DOHH2 (cell line): ENCODE results near the gene SERINC1.

Experiments used
- EZH2phosphoT487 ChIP-seq: fragments of 200-600 bp; sonication (generic); IDR thresholded peaks from 2 replicates; pipeline ENCODE4 v1.6.1; 2017; ENCODE audit warnings: borderline replicate concordance, mild to moderate bottlenecking, antibody characterized with exemption, low read length, moderate library complexity, mixed read lengths
- TF ChIP-seq, protein P1 (sequence below): fragments of 200-600 bp; sonication (generic); IDR thresholded peaks from one replicate; pipeline ENCODE4 v1.5.1; 2014; ENCODE audit warnings: antibody characterized with exemption, mild to moderate bottlenecking, low read depth, low read length; ENCODE audit not compliant: poor library complexity, severe bottlenecking

DNA sequence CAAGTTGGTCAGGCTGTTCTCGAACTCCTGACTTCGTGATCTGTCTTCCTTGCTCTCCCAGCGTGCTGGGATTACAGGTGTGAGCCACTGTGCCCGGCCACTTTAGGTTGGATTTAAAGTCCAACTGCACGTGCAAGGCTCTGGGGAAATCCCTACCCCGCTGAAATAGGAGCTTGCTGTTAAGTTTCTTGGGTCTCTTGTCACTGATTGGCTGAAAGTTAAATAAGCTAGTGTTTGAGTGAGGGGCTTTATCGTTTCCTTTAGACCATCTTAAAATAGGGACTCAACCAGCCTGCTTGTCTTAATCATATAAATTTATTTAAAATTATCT is 11.1 kb upstream of the SERINC1 start:
- TF ChIP-seq, protein P1, sequence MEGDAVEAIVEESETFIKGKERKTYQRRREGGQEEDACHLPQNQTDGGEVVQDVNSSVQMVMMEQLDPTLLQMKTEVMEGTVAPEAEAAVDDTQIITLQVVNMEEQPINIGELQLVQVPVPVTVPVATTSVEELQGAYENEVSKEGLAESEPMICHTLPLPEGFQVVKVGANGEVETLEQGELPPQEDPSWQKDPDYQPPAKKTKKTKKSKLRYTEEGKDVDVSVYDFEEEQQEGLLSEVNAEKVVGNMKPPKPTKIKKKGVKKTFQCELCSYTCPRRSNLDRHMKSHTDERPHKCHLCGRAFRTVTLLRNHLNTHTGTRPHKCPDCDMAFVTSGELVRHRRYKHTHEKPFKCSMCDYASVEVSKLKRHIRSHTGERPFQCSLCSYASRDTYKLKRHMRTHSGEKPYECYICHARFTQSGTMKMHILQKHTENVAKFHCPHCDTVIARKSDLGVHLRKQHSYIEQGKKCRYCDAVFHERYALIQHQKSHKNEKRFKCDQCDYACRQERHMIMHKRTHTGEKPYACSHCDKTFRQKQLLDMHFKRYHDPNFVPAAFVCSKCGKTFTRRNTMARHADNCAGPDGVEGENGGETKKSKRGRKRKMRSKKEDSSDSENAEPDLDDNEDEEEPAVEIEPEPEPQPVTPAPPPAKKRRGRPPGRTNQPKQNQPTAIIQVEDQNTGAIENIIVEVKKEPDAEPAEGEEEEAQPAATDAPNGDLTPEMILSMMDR: no peak
- no peak for TF ChIP-seq EZH2phosphoT487
